GM19099 (cell line): ENCODE data around the gene FBXL14.

ENCODE experiments used
- POLR2A ChIP-seq: IDR thresholded peaks from 3 replicates; pipeline ENCODE4 v1.6.1; 2011; ENCODE audit warnings: low read depth; ENCODE audit not compliant: insufficient read length; ENCODE audit errors: extremely low read depth

The FBXL14 gene

DNA sequence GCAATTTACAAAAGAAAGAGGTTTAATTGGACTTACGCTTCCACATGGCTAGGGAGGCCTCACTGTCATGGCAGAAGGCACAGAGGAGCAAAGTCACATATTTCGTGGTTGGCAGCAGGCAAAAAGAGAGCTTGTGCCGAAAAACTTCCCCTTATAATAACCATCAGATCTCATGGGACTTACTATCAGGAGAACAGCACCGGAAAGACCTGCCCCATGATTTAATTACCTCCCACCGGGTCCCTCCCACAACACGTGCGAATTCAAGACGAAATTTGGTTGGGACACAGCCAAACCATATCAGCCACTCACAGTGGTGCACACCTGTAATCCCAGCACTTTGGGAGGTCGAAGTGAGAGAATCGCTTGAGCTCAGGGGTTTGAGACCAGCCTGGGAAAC is 68.5 kb downstream of the FBXL14 start:
- TF ChIP-seq POLR2A: no peak

DNA sequence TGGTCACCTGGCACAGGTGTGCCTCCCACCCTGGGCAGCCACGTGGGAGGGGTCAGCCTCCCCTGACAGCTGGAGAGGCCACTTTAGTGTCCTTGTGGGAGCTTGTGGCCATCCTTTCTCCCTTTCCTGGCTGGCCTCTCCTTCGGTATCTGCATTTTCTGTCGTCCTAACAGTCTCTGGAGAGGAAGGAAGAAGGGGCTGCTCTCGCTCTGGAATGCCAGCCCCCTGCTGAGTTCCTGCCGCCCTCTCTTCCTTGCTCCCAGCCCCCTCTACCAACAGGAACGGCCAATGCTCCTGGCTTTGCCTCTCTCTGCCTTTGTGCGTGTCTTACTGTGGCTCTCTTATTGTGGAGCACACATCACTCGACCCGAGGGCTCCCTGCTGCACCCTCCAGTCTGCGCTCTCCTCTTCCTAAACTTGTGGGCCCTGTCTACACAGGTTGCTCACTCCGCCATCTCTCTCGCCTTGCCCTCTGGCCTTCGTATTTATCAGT is 70.8 kb downstream of the FBXL14 start:
- TF ChIP-seq POLR2A: no peak

DNA sequence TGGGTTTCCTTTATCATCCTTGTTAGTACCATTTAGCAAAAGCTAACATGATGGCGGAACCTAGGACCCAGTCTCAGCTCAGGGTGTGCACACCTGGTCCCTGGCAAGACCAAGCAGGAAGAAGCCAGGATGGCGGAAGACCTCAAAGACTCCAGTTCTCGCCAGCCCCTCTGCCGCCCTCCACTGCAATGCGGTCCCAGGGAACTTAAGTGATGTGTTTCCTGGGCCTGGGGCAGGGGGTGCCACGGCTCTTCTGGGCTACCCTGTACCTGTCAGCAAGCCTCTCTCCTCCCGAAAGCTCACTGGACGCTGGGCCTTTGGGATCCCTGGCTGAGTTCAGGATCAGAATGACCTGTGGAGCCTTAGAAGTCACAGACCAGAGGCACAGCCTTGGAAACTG is 71.3 kb downstream of the FBXL14 start:
- TF ChIP-seq POLR2A: no peak

DNA sequence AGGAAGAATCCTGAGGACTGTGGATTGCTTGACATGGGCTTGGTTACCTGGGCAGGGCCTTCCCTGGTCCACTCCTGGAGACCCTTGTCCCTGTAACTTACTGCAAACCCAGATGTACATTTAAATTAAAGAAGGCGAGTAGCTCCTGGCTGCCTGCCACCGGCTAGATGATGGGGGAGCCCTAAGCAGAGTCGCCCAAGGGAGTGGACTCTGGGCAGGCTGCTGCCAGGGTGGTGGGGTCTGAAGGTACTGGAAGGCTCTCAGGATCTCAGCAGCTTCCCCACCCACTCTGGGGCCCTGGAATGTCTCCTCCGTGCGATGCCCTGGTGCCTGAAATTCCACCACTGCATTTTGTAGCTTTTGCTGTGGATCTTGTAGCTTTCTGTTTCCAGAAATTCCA is 74.7 kb downstream of the FBXL14 start:
- no peak for TF ChIP-seq POLR2A

DNA sequence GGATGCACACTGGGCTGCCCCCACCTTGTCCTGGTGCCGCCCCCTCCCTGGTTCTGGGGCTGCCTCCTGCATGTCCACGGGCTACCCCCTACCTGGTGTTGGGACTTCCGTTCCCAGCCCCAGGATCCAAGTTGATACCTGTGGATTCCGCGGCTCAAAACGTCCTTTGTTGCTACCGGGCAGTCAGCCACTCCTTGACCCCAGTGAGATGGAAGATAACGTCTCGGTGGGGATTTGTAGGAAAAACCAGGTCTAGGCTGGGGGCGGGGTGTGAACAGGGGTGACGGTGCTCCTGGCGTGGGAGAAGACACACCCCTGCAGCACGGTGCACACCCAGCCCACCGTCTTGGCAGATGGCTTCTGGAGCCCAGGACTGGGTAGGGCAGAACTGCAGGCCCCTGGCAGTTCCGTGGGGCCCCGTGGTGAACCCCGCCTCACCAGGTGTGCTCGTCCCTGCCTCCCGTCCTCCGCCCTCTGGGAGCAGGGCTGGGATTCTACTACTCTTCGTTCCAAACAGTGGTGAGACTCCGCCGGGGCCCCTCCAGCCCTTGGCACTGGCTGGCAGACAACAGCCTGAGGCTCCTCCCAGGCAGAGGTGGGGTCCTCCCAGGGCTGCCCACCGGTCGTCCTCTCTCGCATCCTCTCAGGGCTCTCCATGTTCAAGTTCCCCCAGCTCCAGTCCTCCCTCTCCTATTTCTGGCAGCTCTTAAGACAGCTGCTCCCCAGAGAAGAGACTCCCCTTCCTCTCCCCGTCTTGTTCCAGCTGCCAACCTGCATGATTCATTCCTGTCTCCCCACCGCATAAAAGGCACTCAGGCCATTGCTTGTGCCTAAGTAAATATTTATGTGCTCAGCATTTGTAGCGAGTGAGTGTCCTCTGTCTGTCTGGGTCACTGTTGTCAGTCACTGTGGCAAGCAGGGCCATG is 75.5 kb downstream of the FBXL14 start:
- no peak for TF ChIP-seq POLR2A

- TF ChIP-seq POLR2A: no peak
These were observed 76.5 kb downstream of the FBXL14 start for GRCh38 chr12:1517734-1518525.

DNA sequence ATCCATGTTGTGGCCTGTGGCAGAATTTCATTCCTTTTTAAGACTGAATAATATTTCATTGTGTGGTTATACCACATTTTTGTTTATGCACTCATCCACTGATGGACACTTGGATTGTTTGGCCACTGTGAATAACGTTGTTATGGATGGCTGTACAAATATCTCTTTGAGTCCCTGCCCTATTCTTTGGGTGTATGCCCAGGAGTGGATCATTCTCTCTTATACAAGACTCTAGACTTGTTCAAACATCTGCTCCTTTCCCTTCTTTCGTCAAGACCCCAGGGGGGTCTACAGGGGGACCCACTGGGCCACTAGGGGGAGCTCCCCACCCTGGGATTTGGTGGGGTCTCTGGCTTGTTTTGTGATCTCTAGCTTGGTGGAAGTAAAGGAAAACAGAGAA is 77.4 kb downstream of the FBXL14 start:
- TF ChIP-seq POLR2A: no peak
